Measurements from ENCODE around the gene GDI1.

GRCh38 chrX:154428176-154429171 lies 8.5 kb upstream of the GDI1 start, which contains the start of gene ATP6AP1:
- TF ChIP-seq NFIC (IDR thresholded peaks at IDR 0.05) (no peak), HIVEP1 (CRISPR knock-in tag; IDR thresholded peaks at IDR 0.05) (no peak), CTCF (IDR thresholded peaks at IDR 0.05 in 2 of 3, conservative IDR thresholded peaks at IDR 0.05 in 1 of 3; ENCODE audit: insufficient read depth in 2 of 3, low read depth in 1 of 3, low read length in 3 of 3) (peak in 2 of 3 experiments; percentile 17 to 20; a peak in 2 of 6 replicates), SNIP1 (IDR thresholded peaks at IDR 0.05; ENCODE audit: low read depth) (no peak), POLR2AphosphoS5 (IDR thresholded peaks at IDR 0.05; ENCODE audit: control insufficient read depth, insufficient read depth, low read depth, low read length) (no peak), ZNF224 (CRISPR knock-in tag; IDR thresholded peaks at IDR 0.05) (no peak), HNRNPH1 (optimal IDR thresholded peaks at IDR 0.05; ENCODE audit: low read depth, low read length) (no peak), ELF2 (CRISPR knock-in tag; IDR thresholded peaks at IDR 0.05) (no peak), HDAC8 (tag; IDR thresholded peaks at IDR 0.05) (no peak), XRCC5 (IDR thresholded peaks at IDR 0.05; ENCODE audit: low read depth, low read length) (peak; percentile 56; the same call in 1 of the 2 replicates), GATA2 (CRISPR knock-in tag; IDR thresholded peaks at IDR 0.05) (no peak)
